Activated CD4-positive, alpha-beta T cell treated with anti-CD3 and anti-CD28 coated beads for 4 hours (primary cell): ENCODE data around the gene CCDC107.
A peak's percentile ranks its signal among the peaks of the same experiment; 100 is the strongest.
"Not testable (repeated sequence)": the region's sequence is repeated elsewhere in the genome, so short reads cannot be mapped to it uniquely, and the experiment has no call there.

Source experiments
- DNase-seq, 2 donors: peaks; one replicate each; pipeline ENCODE4 v3.0.0-alpha.2; 2020

Gene CCDC107

GRCh38 chr9:35638751-35639150 is 19.3 kb upstream of the CCDC107 start:
- DNase-seq, result not testable (repeated sequence)

DNA sequence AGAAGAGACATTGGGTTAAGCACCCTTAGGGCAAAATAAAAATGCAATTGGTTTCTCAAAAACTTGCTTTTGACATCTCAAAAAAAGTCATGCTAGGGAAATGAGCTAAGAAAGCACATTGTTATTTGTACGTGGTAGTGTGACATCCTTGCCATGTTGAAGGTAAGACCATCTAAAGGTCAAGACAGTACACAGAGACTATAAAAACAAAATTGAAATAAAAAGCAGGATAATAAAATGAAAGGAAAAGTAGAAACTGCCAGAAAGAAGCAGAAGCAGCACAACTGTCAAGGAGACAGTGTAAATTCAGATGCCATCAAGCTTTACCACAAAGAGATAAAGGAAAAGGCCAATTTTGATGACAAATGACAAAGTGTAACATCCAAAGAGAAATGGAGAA is 18.9 kb upstream of the CCDC107 start:
- DNase-seq, result not testable (repeated sequence)

- no peak for DNase-seq
Measured at GRCh38 chr9:35639631-35640030, 18.5 kb upstream of the CCDC107 start.

DNA sequence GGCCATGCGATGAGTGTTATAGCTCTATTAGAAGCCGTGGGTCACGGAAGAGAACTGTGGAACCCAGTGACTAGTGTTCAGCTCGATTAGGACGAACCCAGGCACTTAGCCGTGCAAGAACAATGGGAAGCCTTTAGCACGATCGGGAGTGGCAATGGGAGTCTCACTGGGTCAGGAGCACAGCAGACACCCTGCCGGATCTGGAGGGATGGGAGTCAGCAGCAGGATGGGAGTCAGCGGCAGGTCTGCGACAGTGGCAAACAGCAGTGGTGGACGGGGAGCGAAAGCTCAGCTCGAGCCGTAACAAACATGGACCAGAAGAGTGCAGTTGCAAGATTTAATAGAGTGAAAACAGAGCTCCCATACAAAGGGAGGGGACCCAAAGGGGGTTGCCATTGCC is 17.7 kb upstream of the CCDC107 start:
- not testable (repeated sequence) for DNase-seq

GRCh38 chr9:35641478-35641877 is 16.6 kb upstream of the CCDC107 start:
- not testable (repeated sequence) for DNase-seq

GRCh38 chr9:35643046-35643445 is 15.0 kb upstream of the CCDC107 start:
- no peak for DNase-seq

- not testable (repeated sequence) for DNase-seq
Measured at GRCh38 chr9:35645736-35646135, 12.4 kb upstream of the CCDC107 start.

- DNase-seq, result no peak
Measured at GRCh38 chr9:35646153-35646532, 11.9 kb upstream of the CCDC107 start.

DNA sequence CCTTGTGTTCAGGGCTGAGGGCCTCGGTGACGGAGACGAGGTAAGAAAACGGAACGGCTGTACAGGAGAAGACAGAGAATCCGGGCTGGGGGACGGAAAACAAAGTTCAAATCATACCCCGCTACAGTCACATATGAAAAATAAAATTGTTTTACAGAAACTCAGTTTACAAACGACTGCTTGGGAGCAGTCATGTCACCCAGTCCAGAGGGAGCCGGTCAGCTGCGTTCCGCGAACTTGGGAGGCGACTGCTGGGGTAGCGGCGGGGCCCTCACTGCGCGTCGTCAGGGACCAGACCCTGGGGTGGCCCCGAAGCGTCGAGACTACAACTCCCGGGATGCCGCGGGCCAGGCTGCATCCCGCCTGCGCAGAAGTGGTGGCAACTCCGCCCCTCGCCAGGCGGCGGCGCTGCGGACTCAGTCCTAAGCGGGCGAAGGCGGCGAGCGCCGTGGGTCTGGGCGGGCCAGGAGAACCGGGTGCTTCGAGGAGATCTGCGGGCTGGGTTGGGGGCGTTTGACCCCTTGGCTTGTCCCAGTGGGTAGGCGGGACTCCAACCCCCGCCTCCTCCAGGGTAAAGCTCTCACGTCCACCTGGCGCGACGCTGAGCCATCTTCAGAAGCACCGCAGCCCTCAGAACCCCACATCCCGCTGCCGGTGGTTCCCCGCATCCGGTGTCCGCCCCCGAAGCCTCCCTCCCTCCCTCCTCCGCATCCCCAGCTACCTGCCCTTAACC is 11.4 kb upstream of the CCDC107 start:
- DNase-seq, result peak; percentile 88 to 89

- peak; percentile 53 to 64 for DNase-seq
Measured at GRCh38 chr9:35649431-35650340, 8.4 kb upstream of the CCDC107 start.

- no peak for DNase-seq
Measured at GRCh38 chr9:35650341-35651158, 7.5 kb upstream of the CCDC107 start, which contains the start of gene SIT1. SIT1 (minus strand) TSS chr9:35650931; CDS start chr9:35650853, 78 bp downstream.

DNA sequence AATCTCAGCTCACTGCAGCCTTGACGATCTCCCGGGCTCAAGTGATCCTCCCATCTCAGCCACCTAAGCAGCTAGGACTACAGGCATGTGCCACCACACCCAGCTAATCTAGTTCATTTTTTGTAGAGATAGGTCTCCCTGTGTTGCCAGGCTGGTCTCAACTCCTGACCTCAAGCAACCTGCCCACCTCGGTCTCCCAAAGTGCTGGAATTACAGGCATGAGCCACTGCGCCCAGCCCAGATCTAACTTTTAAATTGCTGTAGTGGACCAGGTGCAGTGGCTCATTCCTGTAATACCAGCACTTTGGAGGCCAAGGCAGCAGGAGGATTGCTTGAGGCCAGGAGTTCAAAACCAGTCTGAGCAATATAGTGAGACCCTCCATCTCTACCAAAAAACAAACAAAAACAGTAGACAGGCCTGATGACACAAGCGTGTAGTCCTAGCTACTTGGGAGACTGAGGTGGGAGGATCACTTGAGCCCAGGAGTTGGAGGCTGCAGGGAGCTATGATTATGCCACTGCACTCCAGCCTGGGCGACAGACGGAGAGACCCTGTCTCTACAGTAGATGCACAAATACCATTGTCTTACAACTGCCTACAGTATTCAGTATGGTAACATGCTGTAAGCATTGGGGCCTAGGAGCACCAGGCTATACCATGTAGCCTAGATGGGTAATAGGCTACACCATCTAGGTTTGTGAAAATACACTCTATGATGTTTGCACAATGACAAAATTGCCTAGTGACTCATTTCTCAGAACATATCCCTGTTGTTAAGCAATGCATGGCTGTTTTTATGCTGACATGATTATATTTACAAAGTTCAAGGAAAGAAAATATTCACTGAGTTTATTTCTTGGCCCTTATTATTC is 5.9 kb upstream of the CCDC107 start:
- no peak for DNase-seq

- no peak for DNase-seq
Measured at GRCh38 chr9:35652829-35653209, 5.3 kb upstream of the CCDC107 start.

GRCh38 chr9:35653611-35654010 is 4.5 kb upstream of the CCDC107 start:
- no peak for DNase-seq

DNA sequence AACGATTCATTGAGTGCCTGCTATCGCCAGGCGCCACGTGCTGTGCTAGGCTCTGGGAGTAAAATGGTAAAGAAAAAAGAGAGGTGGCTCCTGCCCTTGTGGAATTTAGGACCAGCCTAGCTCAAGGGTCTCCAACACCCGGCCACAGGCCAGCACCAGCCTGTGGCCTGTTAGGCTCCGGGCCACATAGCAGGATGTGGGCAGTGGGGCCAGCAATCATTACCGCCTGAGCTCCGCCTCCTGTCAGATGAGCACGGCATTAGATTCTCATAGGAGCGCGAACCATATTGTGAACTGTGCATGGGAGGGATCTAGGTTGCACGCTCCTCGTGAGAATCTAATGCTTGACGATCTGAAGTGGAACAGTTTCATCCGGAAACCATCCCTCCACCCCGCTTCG is 1.7 kb upstream of the CCDC107 start:
- DNase-seq, result no peak

DNA sequence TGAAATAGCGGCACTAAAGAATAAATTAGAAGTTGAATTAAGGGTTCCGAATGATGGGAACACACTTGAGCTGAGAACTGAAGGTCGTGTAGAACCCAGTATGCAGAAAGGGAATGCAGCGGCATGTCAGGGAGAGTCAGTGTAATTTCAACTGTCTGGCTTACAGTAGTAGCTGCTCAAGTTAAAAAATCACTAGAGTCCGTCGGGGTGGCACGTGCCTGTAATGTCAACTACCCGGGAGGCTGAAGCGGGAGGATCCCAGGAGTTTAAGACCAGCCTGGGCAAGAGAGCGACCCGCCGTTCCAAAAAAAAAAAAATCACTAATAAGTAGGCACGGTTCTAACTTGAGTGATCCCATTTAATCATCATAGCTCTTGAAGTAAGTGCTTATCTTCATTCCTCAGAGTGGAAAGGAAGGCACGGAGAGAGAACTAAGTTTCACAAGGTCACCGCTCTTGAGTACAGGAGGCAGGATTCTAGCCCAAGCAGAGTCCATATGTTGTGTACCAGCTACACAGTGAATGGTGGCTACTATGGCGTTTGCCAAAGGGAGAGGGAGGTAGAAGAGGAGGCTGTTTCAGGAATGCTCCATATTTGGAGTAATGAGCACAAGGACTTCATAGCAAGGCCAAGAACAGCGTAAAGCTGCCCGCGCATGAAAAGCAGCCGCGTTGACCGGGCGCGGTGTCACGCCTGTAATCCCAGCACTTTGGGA is 1.1 kb upstream of the CCDC107 start:
- no peak for DNase-seq

GRCh38 chr9:35657546-35658136 is 451 bp upstream of the CCDC107 start, which contains the start of gene RMRP:
RMRP (minus strand) TSS chr9:35658019.
- DNase-seq, result peak; percentile 92 to 95

GRCh38 chr9:35658968-35659220 is 802 bp downstream of the CCDC107 start:
- no peak for DNase-seq

- no peak for DNase-seq
Measured at GRCh38 chr9:35659340-35659739, 1.2 kb downstream of the CCDC107 start.

DNA sequence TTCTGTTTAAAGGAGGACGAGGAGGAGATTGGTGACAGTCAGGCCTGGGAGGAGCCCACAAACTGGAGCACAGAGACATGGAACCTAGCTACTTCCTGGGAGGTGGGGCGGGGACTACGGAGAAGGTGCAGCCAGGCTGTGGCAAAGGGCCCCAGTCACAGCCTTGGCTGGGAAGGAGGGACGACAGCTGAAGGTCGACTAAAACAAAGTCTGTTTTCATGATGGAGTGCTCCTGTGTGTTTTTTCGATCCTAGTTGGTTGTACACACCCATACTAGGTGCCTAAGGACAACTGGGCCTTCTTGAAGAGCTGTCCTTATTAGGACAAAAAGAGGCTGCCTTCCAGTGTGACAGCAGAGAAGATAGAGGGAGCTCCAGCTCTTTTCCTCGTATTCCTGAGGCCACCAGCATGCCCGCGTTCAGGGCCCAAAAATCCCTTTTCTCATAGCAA is 2.9 kb downstream of the CCDC107 start:
- DNase-seq, result no peak

- peak in 1 of 2 donors; percentile 30 for DNase-seq
Measured at GRCh38 chr9:35661756-35662350, 3.8 kb downstream of the CCDC107 start.
